ENCODE measurements around the gene PTGER2.

Gene PTGER2

DNA sequence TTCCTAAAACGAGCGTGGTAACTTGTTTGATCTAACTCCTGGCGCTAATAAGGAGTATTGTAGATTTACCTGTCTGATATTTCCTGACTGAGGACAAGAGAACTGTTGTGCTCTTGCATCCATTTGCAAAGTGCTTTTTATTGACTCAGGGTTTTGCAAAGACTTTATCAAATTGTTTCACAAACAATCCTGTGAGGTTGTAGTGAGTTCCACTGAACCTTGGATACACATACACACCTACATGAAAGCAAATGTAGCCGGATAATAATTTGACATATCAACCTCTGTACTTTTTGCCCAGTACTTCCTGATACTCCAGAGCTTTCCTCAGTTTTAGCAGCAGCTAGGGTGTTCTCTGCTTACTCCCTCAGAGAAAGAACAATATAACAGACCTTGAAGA is 6.7 kb upstream of the PTGER2 start:
- no peak for DNase-seq

DNA sequence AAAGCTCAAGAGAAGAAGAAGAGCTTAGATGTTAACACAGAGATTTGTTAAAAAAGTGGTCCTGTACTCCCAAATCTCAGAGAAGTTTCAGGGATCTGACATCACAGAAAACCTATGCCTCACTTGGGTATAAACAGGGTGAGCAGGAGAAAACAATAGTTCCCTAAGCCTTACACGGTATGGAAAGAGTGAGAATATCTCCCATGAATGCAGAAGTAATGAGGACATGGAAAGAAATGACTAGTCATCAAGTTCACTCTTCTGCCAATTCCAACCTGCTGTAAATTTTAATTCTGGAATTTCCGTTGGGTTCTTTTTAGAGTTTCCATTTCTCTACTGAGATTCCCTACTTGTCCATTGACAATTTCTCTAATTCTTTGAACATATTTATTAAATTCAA is 6.2 kb upstream of the PTGER2 start:
- no peak for DNase-seq

DNA sequence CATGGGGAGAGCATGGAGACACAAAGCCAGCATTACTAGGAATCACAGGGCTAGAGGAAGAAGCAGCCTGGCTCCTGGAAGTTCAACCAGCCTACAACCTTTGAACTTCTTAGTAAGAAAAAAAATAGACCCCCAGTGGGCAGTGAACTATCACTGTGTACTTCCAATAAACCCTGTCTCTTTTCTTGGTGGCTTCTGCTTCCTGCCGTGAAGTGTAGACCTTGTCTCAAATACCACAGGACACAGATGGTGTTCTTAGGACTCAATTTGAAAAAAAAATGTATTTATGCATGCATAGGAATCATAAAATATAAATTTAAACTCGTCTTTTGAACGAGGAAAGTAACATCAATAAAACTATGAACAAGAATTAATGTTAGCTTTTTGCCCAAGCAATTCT is 3.6 kb upstream of the PTGER2 start:
- no peak for DNase-seq

DNA sequence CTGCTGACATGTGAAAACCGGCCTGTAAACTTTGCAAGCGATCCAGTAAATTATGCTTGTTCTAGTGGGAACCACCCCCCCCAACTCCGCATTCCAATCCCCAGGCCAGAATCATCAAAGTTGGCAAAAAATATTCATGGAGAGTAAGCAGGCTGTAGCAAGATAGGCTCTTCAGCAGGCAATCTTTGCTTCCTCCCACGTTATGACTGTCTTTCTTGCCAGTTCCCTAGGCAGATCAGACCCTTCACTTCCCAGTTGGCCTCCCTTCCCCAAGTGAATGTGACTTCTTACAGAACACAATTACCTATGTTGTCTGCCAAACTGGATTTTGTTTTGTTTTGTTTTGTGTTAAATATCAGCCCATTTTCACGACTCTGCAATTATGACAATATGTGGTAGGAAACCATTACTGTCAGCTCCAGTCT is 1.2 kb upstream of the PTGER2 start:
- no peak for DNase-seq

DNA sequence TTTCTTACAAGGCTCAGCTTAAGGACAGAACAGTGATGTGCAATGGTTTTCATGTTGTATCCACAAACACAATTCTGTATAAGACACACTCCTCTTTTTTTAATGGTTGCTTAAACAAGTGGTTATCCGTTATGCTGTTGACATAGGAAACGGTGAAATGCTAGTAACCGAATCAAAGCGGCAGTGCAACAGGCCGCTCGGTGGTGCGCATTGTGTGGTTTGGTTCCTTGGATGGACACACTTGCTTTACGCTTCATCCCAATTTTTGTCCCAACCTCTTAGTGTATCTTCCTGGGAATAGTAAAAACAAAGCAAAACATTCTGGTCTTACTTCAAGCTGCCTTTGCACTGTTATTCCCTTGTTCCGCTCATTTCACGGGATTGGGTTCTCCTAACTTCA is 650 bp upstream of the PTGER2 start:
- no peak for DNase-seq

DNA sequence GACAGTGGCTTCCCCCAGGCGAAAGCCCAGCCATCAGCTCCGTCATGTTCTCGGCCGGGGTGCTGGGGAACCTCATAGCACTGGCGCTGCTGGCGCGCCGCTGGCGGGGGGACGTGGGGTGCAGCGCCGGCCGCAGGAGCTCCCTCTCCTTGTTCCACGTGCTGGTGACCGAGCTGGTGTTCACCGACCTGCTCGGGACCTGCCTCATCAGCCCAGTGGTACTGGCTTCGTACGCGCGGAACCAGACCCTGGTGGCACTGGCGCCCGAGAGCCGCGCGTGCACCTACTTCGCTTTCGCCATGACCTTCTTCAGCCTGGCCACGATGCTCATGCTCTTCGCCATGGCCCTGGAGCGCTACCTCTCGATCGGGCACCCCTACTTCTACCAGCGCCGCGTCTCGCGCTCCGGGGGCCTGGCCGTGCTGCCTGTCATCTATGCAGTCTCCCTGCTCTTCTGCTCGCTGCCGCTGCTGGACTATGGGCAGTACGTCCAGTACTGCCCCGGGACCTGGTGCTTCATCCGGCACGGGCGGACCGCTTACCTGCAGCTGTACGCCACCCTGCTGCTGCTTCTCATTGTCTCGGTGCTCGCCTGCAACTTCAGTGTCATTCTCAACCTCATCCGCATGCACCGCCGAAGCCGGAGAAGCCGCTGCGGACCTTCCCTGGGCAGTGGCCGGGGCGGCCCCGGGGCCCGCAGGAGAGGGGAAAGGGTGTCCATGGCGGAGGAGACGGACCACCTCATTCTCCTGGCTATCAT is 663 bp downstream of the PTGER2 start:
- peak; percentile 50 for DNase-seq

DNA sequence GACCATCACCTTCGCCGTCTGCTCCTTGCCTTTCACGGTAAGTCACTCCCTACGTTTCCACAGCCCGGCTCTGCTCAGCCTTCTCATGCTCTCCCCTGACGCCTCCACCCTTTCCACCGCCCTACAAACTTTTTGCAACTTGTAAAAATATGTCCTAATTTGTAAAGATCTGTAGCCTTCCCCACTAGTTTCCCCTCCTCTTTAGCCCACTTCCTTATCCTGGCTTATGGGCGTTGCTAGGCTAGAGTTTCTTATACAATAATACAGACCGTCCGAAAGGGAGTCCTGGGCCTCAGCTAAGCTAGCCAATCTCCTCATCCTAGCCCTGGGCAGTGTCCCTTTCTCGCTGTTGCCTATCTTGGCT is 1.2 kb downstream of the PTGER2 start:
- DNase-seq = peak; percentile 42

DNA sequence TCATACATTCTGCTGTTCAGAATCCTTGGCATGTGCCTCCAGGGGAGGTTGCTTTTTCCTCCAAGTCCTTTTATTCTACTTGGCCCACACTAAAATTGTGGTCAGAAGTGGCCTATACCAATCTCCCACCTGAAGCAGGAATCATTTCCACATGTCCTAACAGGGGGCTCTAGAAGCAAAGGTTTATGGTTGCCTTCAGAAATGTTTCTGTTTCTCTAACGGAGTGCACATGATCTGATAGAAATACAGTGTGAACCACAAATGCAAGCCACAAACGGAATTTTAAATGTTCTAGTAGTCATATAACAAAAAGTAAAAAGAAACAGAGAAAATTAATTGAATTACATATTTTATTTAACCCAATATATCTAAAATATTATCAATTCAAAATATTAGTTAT is 4.0 kb downstream of the PTGER2 start:
- no peak for DNase-seq

DNA sequence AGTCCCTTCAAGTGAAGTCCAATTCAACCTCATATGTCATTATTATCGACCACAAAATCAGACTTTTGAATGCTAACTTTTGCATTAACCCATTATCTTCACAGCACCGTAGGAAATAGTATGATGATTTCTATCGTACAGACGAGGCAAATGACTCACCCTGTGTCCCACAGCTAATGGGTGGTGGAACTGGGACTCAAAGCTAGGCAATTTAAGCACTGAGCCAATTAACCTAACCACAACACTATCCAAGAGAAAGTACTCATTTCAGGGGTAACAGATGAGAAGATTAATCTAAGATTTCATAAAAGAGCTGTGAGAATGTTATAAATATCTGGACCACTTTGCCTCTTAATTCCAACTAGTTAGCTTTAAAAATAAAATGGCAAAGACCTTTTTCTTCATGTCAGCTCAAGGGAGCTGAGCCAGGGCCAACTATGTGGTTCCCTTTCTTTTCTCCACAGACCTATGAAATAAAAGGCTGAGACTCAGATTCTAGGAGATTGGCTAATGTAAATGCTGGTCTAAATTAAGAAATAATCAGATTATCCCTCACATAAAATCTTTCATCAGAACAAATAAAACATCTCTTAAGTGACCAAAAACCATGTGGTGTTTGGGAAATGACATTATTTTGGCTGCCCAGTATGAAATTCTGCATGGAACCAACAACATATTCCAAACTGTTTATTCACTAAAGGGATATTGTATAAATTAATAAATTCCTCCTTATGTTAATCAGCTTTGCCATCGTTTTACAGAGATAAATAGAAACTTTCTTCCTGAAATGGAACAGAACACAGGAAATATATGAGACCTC is 4.9 kb downstream of the PTGER2 start:
- DNase-seq = no peak

DNA sequence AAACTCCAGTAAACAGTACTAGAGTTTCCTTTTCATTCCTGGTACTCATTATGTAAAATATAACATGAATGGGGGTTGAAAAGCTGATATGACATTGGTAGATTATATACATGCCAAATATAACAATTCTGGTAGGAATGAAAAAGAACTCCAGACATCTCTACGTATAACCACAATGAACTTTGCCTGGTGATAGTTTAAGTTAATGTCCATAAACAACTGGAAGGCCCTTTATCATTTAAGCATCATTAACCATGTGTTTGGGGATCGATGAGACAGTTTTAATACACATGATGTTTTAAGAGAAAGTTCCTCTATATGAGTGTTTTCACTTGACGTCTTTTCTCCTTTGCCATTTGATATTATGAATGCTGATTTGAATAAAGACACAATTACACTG is 5.8 kb downstream of the PTGER2 start:
- DNase-seq = no peak

DNA sequence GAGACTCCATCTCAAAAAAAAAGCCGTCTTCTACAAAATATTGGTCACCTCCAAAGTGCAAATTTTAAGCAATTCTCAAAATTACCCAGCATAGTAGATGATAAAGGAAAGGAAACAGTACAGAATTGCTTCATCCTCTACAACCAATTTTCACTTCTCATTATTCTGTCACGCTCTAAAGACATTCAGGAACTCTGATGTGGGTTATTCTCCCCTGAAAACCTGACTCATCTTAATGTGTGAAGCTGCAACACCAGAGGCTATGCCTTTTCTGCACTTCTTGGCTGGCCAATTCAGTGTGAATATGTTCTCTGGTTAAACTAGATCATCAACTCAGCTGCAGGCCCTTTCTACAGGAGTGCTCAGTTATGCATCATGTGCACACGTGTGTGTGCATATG is 11.0 kb downstream of the PTGER2 start:
- DNase-seq = peak; percentile 19

DNA sequence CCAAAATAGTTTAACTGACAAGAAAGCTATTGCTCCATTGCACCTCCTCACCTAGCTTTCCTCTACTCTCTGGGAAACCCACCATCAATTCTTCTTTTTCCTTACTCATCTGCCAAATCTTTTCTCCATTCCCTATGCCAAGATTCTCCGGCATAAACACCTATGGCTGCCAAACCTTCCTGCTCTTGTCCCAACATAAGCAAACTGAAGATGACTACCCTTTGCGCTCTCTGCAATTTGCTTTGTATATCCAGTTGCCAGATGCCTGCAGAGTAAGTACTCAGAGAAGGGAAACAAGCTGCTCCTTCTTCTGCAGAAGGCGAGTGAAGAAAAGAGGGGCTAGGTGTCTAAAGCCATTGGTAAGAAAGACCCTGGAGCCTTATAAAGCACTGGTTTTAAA is 11.5 kb downstream of the PTGER2 start:
- no peak for DNase-seq

DNA sequence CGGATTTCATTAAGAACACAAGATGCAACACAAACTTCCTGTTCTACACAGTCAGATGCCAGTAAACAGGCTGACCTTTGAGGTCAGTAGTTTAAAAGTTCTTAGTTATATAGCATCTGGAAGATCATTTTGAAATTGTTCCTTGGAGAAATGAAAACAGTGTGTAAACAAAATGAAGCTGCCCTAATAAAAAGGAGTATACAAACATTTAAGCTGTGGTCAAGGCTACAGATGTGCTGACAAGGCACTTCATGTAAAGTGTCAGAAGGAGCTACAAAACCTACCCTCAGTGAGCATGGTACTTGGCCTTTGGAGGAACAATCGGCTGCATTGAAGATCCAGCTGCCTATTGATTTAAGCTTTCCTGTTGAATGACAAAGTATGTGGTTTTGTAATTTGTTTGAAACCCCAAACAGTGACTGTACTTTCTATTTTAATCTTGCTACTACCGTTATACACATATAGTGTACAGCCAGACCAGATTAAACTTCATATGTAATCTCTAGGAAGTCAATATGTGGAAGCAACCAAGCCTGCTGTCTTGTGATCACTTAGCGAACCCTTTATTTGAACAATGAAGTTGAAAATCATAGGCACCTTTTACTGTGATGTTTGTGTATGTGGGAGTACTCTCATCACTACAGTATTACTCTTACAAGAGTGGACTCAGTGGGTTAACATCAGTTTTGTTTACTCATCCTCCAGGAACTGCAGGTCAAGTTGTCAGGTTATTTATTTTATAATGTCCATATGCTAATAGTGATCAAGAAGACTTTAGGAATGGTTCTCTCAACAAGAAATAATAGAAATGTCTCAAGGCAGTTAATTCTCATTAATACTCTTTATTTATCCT is 13.5 kb downstream of the PTGER2 start:
- DNase-seq = no peak

DNA sequence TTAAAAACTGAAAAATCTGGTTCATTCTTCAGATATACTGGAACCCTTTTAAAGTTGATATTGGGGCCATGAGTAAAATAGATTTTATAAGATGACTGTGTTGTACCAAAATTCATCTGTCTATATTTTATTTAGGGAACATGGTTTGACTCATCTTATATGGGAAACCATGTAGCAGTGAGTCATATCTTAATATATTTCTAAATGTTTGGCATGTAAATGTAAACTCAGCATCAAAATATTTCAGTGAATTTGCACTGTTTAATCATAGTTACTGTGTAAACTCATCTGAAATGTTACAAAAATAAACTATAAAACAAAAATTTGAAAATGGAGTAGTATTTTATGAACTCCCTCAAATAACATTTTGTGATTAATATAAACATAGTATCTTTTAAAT is 14.2 kb downstream of the PTGER2 start:
- no peak for DNase-seq

DNA sequence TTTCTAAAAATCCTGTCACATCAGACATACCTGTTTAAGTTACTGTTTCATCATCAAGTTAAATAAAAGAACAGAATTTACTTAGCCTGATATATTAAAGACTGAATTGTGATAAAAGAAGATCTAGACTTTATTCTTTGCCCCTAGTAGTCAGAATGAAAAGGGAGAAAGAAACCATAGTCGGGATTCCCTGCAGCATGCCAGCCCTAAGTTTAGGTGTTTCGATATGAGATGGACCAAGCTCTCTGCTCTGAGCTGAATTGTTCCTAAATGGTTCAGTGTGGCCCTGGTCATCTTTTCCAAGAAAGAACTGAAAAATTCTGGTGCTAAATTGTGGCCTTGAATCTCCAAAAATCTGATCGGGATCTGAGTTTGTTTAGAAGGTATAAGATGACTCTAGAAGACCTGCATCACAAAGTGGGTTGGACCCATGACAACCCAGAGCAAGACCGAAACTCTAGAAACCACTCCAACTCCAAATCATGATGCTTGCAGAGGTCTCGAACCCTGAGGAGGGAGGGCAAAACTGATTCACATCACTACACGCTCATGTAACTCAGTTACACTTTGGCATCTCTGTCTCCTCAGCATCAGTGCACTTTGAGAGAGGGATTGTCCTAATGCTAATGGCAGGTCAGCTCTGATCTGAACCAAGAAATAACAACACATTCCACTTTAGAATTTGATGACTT is 15.7 kb downstream of the PTGER2 start:
- no peak for DNase-seq

DNA sequence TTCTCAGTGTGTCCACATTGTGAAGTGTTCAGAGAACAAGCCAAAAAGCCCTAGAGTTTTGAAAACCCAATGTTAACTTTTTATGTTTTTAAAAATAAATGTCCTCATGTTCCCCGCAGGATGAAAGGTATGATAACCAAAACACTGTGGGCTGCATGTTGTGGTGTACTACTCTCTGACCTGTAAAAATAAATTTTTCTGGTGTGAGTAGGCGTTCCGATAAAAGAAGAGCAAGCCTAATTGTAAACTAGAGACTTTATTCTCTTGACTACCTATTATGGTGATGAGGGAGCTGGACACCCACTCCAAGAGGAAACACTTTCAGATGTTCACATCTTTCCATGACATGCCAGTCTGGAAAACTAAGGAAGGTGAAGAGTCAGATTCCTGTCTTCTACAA is 18.2 kb downstream of the PTGER2 start:
- no peak for DNase-seq

DNA sequence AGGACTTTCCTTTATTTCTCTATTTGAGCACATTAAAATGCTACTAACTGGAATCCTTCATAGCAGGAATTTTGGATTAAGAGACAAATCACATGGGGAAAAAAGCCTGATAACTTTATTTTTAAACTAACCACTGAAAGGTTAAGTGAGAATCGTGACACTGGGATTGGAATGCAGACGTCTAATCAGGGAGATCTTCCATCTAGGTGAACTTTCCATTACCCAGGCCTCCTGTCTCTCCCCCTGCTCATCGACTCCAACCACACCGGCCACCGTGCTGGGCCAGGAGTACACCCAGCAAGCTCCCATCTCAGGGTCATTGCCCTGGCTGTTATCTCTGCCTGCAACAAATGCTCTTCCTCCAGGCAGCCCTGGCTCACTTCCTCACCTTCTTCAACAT is 19.0 kb downstream of the PTGER2 start:
- no peak for DNase-seq

DNA sequence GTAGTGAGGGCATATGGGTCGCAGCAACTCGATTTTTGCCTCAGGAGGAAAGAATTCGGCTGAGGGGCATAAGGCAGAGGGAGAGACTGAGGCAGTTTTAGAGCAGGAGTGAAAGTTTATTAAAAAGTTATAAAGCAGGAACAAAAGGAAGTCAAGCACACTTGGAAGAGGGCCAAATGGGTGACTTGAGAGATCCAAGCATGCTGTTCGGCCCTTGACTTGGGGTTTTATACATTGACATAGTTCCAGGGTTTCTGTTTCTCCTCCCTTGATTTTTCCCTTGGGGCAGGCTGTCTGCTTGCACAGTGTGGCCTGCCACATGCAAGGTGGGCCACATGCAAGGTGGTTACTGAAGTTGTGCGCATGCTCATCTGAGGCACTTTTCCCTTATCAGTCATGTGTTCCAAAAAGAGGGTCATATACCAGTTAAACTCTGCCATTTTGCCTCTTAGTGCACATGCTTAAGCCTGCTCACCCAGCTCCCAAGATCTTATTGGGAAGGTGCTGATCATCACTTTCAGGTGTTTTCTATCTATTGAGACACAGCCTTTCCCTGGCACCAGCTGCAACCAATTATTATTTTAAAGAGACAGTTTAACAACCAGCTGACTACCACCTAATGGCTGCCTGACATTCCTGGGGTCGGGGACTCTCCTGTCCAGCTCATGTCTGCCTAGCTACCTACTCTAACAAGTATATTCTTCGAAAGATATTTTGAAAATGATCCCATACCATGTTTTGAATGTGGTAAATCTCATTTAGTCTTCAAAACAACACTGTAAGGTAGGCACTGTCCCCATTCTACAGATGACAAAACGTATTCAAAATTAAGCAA is 19.9 kb downstream of the PTGER2 start:
- DNase-seq = no peak

DNA sequence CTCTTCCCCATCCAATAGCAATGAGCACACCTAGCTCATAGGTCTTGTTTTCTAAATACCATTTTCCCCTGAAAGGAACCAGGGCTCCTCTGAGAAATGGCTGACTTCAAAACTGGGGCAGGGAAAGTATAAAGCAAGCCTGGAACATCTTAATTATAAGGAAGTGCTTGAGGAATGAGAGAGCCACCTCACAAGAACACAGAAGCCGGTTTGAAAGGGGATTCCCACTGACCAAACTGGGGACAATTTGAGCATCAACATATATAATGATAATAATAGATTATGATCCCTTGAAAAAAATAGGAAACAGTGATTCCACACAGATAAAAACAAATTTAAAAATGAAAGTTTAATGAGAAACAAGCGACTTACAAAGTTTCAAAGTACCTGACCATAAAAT is 22.1 kb downstream of the PTGER2 start:
- DNase-seq = no peak

DNA sequence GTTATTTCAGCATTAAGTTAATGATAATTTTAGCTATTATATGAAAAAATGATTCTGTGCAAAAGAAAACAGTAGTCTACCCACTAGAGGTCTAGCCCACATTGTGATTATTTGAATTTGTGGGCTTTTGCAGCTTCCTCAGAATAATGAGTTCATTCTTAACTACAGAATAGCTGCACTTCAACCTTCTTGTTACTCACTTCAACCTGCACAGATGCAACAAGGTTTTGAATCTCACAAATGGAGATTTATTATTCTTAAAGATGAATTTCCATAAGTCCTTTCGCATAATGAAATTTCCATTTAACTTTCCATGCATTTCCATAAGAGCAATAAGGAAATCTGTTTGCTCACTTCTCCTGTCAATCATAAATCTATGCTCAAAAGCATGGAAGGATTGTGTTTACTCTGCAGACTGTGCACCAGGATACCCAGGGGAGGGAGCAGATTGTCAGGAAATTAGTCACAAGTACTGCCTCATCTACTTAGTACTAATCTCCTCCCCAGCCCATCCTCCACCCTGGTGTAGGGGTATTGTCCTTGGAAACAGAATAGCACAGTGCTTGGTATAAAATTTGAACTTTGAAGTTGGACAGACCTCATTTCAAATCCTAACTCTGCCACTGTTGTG is 24.1 kb downstream of the PTGER2 start:
- no peak for DNase-seq

DNA sequence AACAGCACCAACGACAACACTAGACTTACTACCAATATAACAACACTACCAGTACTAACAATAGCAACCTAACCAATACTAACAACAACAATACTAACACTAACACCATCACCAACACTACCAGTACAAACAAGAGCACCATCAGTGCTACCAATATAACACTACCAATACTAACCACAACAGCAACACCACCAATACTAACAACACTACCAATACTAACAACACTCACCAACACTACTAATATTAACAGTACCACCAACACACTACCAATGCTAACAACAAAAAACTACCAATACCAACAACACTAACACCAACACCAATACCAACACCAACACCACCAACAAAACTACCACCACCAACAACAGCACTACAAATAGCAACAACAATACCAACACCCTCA is 25.1 kb downstream of the PTGER2 start:
- no peak for DNase-seq

Data from stimulated activated naive CD4-positive, alpha-beta T cell treated with Interleukin-2 at 50 U/mL for 16 hours (primary cell).